HG03565 (cell line): ENCODE results near the gene EXOG.

Experiments
- ATAC-seq: cut with Tn5 transposase; IDR thresholded peaks from one replicate; pipeline ENCODE4 v1.9.1; 2021; ENCODE audit warnings: mild to moderate bottlenecking, moderate library complexity; ENCODE audit not compliant: unreplicated experiment

Gene EXOG

DNA sequence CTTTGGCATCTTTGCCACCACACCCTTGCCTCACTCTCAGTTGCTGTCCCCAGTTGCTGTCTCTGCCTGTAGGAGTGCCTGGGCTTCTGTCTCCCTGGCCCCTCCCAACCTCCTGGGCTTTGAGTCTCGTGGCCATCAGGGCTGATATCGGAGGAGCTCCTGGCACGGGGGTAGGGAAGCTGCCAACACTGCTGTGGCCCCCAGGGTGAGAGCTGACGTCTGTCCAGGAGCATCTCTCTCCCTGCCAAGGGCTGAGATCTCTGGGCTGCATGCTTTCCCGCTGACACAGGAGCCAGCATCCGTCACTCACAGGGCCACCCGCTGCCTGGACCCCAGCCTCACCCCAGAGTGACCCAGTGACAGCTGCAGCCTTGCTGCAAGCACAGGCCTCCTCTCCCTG is 47.4 kb downstream of the EXOG start:
- ATAC-seq, result no peak

DNA sequence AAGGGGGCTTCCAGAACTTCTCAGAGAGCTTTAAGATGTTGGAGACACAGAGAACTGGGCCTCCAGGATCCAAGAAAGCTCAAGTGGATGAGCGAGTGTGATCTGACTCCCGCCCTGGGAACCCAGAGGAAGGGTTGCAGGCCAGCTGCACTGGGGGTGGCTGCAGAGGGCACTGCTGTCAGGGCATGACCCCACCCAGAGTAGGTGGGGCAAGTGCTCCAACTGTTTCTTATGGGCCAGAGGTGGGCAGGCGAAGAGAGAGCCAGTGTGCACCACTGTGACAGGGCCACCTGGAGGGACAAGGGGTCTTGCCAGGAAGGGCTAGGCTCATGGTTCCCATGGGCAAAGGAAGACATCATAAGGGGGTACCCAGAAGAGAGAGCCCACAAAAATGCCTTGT is 48.8 kb downstream of the EXOG start:
- ATAC-seq, result no peak

DNA sequence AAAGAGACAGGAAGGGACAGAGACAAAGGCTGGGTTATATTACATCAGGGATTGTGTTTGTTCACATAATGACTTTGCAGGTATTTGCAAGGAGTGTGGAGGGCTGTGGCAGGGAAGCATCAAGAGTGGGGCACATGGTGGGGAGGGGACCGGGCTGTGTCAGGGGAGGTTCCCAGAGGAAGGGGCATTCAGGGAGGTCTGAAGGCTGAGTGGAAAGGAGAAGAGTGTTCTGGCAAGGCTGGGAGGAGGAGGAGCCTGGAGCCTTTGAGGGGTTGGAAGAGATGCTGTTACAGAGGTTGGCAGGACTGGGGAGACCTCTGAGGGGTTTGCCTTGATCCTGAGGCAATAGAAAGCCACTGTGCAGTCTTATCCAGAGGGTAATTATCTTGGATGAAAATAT is 49.4 kb downstream of the EXOG start:
- ATAC-seq, result no peak

DNA sequence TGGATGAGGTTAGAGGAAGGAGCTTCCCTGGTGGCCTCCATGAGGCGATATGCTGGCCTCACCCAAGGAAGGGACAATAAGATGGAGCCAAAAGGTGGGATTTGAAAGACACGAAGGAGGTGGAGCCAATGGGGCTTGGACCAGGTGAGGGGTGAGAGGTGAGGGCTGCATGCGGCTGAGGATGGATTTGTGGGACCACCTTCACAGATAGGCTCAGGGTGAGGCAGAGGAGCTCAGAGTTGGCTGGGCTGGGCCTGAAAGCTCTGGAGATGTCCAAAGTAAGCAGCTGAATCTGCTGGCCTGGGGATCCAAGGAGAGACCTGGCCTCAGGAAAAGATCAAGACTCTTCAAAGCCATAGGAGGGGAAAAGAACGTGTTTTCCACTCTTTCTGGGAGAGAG is 49.8 kb downstream of the EXOG start:
- no peak for ATAC-seq

DNA sequence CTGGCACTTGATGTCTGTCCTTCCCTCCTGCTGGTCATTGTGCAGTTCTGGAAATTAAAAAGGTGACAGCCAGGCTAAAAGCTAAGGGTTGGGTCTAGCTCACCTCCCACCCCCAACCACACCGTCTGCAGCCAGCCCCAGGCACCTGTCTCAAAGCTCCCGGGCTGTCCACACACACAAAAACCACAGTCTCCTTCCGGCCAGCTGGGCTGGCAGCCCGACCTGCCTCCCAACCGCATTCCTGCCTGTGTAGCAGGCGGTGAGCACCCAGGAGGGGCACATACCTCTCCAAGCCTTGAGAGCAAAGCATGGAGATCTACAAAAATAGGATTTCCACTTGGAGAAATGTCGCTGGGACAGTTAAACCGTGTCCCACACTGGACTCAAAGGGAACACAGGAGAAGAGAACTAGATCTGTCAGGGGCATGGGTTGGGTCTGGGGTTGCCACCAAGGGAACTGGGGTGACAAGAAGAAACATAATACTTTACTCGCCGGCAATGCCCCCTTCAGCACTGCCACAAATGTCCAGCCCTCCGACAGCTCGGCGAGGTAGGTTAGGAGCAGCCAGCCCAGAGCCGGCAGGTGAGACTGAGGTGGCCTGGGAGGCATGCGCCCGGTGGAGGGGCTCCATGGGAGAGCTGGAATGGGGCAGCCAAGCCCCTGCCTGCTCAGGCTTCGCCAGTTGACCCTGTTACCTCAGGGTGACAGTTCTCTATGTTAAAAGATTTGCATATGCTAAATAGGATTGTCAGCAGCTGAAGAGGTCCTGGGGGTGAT is 52.2 kb downstream of the EXOG start:
- no peak for ATAC-seq

DNA sequence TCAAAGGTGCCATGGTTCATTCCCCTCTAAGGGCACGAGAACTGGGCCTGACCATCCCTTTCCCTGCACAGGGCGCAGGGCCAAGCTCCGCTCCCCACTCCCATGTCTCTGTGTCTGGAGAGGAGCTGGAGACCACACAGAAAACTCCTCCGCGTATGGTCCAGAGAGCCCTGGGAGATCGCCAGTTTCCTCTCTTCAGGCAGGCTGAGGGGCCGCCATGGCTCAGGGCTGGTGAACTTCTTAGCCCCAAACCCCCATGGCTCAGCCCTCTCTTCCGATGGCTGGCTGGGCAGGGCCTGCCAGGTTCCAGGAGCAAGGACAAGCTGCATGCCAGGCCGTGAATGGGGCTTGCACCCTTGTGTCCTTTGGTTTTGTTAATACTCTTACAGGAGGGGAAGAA is 52.9 kb downstream of the EXOG start:
- no peak for ATAC-seq

DNA sequence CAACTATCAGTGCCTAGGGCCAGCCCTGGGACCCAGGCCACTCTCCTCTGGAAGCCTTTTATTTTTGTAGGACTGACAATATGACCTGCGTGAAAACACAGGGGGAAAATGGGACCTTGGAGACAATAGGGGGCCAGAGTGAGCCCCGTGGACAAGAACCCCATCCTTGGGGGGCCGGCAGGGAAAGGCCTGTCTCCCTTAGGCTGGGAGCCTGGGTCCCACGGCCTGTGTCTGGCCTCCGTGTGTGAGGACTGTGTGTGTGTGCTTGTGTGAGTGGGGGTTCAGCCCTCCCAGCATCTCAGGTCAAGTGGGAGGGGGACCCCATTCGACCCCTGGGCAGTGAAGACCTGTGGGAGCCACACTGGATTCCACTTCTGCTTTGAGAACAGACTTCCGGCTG is 53.3 kb downstream of the EXOG start:
- no peak for ATAC-seq

DNA sequence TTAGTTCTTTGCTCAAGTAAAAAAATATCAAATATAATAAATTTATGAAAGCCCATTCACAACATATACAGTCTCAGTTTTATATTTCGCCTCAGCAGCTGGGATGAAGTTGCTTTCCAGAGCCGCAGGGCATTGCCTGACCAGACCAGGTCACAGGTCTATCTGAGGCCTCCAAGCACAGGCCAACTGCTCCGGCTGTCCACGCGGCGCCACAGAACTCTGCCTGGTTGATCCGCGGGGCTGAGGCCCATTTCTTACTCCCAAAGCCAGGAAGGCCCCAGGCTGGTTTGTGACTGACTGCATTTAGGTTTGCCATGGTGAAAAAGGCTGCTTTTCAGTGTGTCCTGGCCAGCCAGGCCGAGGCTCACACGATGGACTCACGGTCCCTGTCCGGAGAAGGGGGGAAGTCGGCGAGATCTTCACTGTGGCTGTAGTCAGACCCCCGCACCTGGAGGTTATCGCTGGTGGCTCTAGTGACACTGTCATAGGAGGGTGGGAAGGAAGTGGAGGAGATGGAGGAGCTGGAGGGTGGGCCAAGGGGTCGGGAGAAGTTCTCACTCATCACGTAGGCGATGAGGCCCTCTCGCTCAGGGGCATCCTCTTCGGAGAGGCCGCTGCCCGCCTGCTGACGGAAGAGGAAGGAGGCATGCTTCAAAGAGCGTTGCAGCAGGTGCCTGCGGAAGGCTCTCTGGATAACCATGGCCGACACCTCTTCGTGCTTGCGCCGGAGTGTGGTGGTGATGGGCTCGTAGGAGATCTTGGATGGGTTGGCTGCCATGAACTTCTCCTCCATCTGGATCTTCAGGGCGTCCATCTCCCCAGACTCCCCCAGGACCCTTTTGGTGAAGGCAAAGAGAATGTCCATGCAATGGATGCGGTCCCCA is 54.1 kb downstream of the EXOG start:
- ATAC-seq, result no peak

DNA sequence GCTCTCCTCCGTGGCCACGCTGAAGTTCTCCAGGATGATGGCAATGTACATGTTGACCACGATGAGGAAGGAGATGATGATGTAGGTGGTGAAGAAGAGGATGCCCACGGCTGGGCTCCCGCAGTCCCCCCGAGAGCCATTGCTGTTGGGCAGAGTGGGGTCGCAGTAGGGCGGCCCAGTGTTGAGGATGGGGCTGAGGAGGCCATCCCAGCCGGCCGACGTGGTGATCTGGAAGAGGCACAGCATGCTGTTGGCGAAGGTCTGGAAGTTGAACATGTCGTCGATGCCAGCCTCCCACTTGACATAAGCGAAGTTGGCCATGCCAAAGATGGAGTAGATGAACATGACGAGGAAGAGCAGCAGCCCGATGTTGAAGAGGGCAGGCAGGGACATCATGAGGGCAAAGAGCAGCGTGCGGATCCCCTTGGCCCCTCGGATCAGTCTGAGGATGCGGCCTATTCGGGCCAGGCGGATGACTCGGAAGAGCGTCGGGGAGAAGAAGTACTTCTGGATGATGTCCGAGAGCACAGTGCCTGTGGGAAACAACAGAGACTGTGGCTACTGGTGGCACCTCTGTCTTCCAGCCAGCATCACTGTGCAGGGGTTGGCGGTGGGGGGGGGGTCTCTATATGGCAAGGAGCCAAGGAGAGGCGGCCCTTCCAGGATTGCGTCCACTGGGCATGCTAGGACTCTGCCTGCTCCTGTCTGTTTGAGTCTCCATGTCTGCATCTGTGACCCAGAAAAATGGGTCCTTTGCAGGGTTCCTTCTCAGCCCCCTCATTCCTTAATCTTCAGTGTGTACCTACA is 55.1 kb downstream of the EXOG start:
- ATAC-seq, result no peak

DNA sequence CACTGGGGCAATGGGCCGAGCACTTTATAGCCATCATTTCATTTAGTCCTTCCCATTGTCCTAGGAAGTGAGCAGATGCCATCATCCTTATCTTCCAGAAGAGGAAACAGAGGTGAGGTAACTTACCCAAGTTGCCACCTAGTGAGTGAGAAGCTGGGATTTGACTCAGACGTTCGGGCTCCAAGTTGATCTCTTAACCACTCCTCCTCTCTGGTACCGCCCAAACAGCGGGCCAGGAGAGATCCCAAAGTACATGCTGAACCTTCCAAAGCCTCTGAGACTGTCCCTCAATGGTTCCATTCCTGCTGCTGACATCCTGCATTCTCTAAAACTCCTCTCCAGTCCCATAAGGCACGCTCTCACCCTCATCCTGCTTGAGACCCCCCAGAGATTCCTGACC is 56.2 kb downstream of the EXOG start:
- no peak for ATAC-seq

DNA sequence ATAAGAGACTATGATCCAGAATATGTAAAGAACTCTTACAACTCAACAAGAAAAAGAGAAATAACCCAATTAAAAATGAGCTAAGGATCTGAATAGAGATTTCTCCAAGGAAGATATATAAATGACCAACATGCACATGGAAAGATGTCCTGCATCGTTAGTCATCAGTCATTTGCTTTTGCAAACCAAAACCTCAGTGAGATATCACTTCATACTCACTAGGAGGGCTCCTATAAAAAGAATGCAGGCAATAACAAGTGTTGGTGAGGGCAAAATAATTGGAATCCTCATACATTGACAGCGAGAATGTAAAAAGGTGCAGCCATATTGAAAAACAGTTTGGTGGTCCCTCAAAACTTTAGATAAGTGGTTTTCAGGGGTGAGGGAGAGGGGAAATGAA is 56.9 kb downstream of the EXOG start:
- no peak for ATAC-seq

DNA sequence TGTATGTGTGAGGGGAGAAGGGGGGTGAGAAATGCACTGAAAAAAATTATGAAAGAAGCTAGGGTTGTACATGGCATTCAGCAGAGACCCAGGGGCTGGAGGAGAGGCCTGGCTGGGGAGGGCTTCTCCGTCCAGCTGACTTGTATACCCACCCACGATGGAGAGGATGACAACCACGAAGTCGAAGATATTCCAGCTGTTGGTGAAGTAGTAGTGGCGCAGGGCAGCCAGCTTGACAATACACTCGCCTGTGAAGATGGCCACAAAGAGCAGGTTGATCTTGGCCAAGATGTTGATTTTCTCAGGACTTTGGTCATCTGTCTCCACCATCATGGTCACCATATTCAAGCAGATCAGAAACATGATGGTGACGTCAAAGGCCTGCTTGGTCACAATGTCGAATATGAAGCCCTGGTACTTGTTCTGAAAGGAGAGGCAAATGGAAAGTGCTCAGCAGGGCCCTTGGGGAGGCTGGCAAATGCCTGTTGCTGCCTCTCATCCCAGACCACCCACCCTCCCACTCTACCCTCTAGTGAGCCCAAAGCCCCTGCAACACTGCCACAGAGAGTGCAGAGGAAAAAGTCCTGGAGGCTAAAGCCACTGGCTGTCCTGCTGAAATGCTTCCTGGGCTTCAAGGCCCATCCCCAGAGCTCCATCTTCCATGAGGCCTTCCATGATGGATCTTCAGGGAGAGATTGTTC is 58.1 kb downstream of the EXOG start:
- no peak for ATAC-seq

DNA sequence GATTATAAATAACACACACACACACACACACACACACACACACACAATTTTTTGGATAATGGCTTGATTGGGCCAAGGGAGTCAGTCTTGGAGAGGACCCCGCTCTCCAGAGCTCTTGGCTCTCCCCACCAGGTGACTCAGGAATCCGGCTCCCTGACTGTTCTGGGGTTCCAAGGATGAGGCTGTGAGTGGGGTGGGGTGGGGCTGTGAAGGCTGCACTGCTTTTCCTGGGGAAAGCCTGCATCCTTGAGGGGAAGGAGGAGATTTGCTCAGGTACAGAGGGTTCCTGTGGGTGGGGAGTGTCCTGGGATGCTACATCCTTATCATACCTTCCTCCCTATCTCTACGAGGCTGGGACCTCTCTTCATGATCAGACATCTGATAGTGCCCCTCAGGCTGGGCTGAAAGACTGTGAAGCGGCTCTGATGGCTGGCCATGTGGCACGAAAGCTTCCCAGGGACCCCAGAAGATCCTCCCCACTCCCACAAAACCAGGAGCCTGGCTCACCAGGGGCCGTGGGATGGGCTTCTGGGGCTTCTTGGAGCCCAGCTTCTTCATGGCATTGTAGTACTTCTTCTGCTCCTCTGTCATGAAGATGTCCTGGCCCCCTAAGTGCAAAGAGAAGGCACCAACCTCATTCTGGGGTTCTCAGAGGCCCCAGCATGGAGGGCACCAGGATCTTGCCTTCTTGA is 59.2 kb downstream of the EXOG start:
- ATAC-seq, result no peak

DNA sequence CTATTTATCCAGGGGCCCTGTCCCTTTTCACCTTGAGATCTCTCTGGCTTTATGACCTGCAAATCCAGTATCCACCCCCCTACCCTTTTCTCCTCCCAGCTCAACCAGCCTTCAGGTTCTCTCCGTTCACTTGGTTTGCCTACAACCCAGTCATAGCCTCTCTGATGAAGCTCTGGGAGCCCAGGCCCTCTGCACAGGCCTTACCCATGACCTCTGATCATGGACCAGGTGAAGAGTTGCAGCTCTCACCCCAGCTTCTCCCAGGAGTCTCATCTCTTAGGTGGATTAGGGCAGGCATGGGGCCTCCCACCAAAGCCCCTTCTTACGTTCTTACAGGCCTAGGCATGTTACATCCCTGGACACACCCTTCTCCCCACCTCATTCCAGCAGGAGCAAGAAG is 59.8 kb downstream of the EXOG start:
- ATAC-seq, result no peak

DNA sequence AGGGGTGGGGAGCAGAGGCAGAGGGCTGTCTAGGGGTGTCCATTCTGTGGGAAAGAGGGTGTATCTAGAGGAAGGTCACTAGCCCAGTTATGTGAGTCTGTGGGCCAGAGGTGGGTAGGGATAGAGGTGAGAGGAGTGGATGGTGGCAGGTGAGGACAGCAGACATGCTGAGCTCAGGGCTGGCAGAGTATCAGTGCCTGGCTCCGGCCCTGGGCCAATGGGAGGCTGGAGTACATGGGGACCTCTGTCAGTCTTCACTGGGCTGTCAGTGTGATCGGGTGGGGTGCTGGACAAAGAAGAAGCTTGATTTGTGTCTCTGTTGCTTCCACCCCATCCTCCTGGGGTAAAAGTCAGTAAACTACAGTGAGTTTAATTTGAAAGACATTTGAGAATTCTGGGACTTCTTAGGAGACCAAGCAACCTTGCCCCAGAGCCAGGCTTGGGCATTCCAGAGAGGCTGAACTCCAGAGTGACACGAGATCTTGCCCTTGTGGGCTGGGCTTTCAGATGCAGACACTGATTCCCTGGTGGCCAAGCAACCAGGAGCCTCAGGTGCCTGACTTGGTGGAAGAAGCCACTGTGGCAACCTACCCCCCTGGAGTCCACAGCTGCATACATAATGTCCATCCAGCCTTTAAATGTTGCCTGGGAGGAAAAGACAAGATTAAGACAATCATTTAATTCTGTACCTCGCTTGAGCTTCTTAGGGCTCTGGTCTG is 60.7 kb downstream of the EXOG start:
- ATAC-seq, result no peak

DNA sequence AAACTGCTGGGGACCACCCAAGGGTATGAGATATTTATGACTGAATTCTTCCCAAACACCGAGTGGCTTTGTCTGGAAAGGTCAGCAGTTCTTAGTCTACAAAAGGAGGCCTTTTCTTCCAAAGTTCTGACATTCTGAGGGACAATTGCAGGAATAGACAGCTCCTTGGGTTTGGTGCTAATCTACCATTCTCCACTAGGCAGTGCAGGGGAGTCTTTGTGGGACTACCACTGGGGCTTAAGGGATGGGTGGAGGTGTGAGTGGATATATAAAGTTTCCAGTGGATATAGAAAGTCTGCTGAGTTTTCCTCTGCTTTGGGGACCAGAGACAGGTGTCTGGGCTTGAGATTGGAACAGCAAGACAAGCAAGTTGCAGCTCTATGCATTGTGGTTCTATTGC is 62.7 kb downstream of the EXOG start:
- no peak for ATAC-seq

DNA sequence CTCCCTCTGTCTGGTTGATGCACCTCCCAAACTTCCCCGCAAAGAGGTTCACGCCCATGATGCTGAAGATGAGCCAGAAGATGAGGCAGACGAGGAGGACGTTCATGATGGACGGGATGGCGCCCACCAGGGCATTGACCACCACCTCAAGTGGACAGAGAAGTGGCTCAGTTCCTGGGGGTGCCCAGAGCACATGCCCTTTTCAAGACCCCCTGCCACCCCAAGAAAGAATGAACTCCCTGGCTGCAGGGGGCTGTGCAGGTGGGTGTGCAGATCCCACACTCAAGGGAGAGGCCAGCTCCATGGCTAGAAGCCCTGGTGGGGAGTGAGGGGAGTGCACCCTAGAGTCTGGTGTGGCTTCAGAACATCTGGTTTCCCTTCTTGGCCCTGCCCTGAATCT is 64.1 kb downstream of the EXOG start:
- ATAC-seq, result no peak

DNA sequence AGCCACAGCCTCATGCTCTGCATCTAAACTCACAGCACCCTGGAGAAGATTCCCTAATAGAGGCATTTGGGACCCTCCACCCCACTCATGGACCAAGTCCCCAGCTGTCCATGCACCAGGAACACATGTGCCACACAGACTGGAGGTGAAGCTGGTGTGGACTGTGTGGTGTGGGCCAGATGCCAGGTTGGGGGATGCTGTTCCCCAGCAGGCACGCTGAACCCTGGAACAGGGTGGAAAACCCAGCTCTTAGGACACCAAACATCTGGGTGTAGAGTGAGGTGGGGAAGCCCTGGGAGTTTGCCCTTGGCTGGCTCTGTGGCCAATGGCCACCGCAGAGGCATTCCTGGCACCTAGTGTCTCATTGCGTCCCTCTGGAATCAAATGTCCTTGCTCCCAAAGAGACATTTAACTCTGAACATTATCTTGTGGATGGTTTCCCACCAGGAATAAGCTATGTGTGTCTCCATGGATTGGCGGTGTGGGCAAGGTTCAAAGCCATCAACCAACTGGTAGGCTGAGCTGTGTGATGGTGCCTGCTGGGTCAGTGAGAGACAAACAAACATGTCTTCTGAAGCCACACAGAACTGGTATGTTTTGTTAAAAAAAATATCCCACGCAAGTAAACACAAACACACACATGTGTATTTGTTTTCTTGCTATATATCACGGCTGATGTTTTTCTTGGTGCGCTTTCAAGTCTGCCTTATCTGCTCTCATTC is 65.0 kb downstream of the EXOG start:
- ATAC-seq, result no peak
